KOPT-K1 (cell line): Measurements from ENCODE around the gene COG4.
A peak's percentile ranks its signal among the peaks of the same experiment; 100 is the strongest.

Experiments
- H3K27ac ChIP-seq: fragments of 200-600 bp; sonication (generic); 2 replicates; pipeline ENCODE4 v1.5.1; 2016; ENCODE audit warnings: antibody characterized with exemption, mild to moderate bottlenecking, low read depth, low read length; ENCODE audit not compliant: poor library complexity, severe bottlenecking
- H3K36me3 ChIP-seq: fragments of 200-600 bp; sonication (generic); 2 replicates; pipeline ENCODE4 v1.5.1; 2017; ENCODE audit warnings: antibody characterized with exemption, mild to moderate bottlenecking, low read length, moderate library complexity; ENCODE audit not compliant: insufficient read depth
- H3K9me3 ChIP-seq: fragments of 200-600 bp; sonication (generic); 2 replicates; pipeline ENCODE4 v1.5.1; 2017; ENCODE audit warnings: antibody characterized with exemption, low read length, mild to moderate bottlenecking; ENCODE audit not compliant: insufficient read depth, poor library complexity, severe bottlenecking

The COG4 gene

DNA sequence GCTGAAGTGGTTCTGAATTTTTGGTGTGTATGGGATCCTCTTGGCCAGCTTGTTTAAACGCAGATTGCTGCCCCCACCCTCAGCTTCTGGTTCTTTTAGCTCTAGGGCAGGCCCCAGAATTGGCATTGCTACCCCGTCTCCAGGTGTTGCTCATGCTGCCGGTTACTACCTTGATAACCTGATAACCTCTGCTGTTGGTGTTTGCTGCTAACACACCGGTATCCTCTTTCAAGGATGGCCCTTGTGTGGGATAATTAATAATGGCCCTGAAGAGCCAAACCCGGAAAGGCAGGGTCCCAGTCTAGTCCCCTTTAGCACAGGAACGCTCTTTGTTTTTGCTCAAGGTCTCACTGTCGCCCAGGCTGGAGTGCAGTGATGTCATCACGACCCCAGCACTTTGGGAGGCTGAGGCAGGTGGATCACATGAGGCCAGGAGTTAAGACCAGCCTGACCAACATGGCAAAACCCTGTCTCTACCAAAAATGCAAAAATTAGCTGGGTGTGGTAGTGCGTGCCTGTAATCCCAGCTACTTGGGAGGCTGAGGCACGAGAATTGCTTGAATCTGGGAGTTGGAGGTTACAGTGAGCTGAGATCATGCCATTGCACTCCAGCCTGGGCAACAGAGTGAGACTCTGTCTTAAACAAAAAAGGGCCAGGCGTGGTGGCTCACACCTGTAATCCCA lies 83.2 kb downstream of the COG4 start:
- Histone ChIP-seq H3K27ac (no peak overlapping the region), H3K9me3 (no peaks in the 10 kb centered on the region), H3K36me3 (no peaks in the 10 kb centered on the region; the same call in 1 of the 2 replicates)

DNA sequence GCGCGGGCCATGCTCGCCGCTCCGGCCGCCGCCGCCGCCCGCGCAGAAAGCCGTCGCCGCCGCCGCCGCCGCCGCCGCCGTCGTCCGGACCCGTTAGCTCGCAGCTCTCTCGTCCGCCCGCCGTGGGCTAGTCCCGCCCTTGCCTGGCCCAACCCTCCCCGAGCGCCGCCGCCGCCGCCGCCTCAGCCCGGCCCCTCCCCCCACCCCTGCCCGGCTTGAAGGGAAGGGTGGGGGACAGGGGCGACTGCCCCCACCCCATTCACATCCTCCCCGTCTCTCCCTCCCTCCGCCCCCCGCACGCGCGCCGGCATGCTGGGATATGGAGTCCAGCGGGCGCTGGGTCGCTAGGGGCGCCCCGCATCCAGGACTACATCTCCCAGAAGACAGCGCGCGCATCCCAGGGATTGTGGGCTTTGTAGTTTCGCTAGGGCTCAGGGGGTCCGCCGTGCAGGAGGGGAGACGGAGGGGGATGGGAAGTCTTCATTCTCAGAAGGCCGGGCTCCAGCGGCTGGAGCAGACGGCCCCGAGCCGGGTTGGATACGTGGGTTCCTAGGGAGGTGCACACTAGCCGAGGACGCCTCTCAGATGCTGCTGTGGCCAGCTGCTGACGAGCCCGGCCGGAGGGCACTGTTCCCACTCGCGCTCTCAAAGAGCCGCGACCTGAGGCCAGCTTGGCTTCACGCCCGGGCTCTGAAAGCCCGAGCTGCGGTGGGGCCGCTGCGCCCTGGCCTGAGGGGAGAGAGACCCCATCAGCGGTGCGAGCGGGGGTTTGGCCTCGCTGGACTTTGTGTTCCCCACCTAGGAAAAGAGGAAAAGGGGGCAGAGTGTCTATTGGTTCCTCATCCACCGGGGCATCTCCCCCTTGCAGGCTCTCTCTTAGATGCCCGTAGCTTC lies 84.1 kb downstream of the COG4 start, which contains the start of gene ST3GAL2:
Gene ST3GAL2 (minus strand): TSS at position 132 of the 894 bp plus-strand sequence. CDS start 40,570 bp downstream, outside the sequence.
- no peaks in the 10 kb centered on the region for H3K9me3 ChIP-seq
- peaks cover 8% of the 10 kb centered on the region; the same call in 1 of the 2 replicates for H3K36me3 ChIP-seq
- peak within 1 kb of the TSS; percentile 74 for H3K27ac ChIP-seq

DNA sequence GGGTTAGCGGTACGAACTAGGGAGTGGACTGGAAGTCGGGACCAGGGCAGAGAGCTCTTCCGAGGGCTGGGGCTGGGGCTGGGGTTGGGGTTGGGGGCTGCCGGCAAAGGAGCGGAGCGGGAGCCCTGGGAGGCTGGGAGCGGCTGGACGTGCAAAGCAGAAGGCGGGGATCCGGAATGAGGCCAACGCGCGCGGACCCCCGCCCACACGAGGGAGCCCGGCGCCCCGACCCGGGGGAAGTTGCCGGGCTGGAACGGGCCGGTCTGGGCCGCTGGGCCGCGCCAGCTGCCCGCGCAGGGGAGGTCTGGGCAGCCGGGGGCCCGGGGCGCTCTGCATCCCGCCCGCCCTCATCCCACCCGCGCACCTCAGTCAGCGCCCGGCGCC lies 84.8 kb downstream of the COG4 start:
- Histone ChIP-seq H3K27ac (peak overlapping the region; percentile 74), H3K9me3 (no peaks in the 10 kb centered on the region), H3K36me3 (peaks cover 13% of the 10 kb centered on the region; the same call in 1 of the 2 replicates)

DNA sequence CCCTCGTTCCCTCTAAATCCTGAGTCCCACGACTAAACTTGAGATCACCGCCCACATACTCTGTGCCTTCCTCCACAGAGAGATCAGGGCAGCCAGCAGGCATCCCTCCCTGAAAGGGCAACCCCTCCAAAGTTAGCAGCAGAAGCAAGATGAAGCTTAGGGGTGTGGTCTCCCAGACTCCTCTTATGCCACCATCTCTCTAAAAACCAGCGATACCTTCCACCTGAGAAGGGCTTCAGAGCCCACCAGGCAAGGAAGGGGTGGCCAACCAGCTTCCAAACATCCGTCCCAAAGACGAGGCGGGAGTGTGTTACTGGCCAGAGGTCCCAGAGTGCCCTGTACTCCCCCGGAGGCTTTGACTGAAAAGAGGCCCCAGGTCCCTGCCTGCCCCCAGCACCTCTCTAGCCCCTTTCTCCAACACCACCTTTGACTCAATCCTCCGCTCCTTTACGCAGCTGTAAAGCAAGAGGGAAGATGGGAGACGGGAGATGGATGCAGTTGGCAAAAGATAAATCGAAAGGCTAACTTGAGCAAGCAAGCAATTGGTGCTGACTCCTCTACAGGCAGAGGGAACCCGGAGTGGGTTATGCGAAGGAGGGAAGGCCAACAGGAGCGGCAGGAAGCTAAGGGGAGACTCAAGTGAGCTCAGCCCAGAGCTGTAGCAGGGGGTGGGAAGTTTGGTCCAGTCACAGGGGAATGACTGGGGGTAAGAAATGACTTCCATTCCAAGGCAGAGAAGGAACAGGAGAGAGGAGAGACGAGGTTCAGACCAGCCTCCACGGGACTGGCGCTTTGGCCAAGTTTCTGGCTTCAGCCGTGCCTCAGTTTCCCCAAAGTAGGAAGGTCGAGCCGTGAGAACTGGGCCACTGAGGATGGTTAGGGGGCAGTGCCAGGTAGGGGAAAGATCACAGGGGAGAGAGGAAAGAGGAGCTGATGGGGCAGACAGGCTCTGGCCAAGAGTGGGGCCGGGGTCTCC lies 85.5 kb downstream of the COG4 start:
- H3K9me3 ChIP-seq = no peaks in the 10 kb centered on the region
- peak overlapping the region; percentile 74 for H3K27ac ChIP-seq
- peaks cover 13% of the 10 kb centered on the region; the same call in 1 of the 2 replicates for H3K36me3 ChIP-seq

DNA sequence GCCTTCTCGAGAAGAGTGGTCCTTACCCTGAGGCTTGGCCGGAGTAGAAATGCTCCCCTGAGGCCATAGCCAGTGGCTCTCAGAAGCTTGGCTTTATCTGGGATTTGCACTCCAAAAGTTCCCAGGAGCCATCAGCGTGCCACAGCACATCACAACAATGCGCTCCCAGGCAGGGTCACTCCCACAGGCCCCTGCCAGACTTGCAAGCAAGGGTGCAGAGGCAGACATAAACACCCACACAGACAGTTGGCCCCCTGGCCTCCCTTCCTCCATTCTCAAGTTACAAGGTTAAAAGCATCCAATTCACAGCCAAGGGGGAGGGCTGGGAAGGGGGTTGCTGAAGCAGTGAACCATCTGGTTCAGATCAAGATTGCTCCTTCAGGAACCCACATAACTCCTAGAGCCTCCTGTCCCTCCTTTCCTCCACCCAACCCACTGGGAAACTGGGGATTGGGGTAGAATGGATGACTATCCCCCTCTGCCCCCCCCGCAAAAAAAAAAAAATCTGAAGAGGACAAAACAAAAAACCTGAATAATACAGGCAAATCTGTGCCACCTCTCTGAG lies 86.3 kb downstream of the COG4 start:
- Histone ChIP-seq H3K9me3 (no peaks in the 10 kb centered on the region), H3K36me3 (peaks cover 13% of the 10 kb centered on the region; the same call in 1 of the 2 replicates), H3K27ac (peak overlapping the region; percentile 74)

DNA sequence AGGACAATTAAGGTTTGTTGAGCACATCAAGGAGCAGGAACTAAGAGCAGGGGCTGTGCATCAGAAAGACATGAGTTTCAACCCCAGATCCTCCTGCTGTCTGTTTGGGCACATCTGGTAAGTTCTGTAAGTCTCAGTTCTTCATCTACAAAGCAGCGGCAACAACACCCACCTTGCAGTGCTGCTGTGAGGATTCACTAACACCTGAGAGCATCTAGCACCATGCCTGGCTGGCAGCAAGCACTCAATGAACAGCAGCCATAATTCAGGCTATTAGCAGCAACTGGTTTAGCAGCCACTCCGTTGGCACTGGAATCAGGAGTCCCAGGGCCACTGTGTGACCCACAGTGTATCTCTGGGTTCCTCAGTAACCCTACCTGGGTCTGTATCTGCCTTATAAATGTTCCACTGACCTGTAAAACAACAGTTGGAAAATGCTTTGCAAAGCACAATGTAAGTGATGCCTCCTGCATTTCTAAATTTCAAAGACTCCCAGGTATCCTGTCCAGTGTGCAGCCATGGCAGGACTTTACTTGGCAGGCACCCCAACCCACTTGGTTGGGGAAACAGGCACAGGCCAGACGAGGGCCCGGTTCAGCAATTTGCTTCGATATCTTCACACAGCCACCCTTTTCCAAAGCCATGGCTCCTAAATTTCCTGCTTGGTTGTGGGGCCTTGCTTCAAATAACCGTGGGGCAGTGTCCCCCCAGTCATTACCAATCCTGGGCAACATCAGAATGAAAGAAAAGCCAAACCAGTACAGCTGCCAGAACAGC lies 88.7 kb downstream of the COG4 start:
- Histone ChIP-seq H3K36me3 (peaks cover 13% of the 10 kb centered on the region; the same call in 1 of the 2 replicates), H3K9me3 (no peaks in the 10 kb centered on the region), H3K27ac (no peak overlapping the region)

DNA sequence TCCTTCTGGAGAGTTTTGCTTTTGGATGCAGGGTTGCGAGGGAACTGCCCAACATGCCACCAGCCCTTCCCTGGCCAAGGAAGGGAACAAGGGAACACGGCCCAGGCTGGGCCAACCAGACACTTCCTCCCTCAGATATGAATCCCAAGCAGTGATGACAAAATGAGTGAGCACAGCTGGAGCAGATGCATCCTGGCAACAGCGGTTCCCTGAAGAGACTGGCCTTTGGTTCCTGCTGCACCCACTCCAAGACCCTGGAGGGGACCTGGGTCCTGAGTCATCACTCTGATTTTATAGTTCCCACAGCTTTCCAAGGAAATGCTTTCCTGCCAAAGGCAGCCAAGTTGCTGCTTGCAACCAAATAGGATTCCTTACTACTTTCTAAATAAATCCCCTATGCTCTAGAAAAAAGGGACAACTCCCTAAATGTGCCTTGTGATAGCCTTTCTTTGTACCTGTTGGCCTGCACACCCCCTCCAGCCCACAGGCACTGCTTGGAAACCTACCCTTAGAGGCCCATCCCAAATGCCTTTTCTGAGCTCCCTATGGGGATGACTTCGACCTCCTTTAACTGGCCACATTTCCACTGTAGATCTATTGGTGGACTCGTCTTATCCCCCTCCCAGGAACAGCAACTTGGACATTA lies 89.8 kb downstream of the COG4 start:
- H3K9me3 ChIP-seq = no peaks in the 10 kb centered on the region
- peak overlapping the region; percentile 5 for H3K27ac ChIP-seq
- H3K36me3 ChIP-seq = peaks cover 13% of the 10 kb centered on the region; the same call in 1 of the 2 replicates

DNA sequence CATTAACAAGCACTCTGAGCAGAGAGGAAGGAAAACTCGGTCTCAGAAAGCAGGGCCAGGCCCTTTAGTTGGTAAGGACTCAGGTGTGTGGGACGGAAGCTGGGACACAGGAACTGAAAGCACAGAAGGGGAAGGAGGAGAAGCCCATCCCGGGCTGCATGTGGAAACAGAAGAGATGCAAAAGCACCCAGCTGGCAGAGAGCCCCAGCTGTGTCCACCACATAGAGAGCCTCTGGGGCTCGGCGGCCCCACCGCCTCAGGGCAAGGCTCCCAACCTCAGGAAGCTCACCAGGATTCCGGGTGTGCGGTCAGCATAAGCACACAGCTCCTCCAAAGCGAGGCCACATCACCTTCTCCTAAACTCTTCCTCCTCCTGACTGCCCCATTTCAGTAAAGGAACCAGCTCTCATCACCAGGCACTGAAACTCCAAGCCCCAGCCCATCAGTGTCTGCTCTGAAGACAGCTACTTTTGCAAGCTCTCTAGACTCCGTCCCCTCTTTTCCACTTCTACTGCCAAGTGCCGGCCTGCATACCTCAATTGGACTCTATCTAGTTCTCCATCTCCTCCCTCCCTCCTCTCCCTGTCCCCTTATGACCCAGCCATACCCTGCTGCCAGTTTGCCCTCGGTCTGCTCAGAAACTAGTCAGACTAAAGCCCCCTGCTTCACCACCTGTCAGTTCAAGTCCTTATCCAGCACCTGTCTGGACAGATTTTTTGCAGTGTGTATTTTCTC lies 90.5 kb downstream of the COG4 start:
- peaks cover 13% of the 10 kb centered on the region; the same call in 1 of the 2 replicates for H3K36me3 ChIP-seq
- peak overlapping the region; percentile 5 for H3K27ac ChIP-seq
- no peaks in the 10 kb centered on the region for H3K9me3 ChIP-seq

DNA sequence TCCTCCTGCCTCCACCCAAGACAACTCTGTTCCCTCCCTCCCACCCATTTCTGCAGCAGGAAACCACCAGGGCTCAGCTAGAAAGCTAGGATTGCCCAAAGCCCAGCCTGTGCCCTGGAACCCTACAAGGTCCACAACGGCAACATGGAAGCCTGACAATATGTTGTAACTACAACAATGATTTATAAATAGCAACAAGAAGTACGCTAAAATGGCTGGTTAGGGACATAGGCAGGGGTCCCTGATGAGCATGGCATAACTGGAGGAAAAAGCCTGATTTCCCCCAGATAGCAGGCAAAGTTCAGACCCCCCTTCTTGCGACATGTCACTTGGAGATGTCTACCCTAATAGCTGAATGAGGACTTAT lies 91.0 kb downstream of the COG4 start:
- Histone ChIP-seq H3K36me3 (peaks cover 13% of the 10 kb centered on the region; the same call in 1 of the 2 replicates), H3K27ac (no peak overlapping the region), H3K9me3 (no peaks in the 10 kb centered on the region)

DNA sequence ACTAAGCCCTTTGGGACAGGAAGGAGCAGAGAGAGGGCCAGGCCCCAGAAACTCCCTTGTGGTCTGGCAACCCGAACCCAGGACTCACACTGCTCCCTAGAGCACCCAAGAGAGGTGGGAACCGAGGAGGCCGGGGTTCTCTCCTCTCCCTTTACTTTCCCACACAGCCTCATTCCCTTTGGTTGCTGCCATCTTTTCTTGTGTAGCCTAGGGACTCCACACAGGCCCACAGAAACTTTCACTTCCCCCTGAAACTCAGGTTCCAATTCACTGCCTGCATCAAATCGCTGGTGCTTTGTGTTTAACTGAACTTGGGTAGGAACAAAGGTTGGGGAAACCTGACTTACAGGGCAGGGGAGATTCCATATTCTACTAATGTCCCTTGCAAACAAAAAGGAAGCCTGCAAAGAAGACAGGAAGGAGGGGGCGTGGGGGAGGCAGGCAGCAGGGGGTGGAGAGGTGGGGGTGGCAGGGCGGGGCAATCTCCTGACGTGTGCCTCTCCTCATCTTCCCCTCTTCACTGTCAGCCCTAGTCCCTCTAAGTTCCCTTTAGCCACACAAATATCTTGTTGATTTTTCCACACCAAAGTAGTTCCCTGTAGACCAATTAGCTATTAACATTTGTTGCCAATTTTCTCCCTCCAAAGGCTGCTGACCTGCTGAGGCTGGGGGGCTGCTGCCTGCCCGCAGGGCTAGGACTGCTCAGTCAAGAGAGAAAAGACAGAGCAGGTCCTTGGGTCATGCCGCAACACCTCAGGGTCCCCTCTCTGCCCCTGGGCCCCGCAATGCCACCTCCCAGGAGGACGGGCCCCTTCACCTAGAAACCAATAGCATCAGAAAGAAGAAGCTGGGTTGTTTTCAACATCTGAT lies 92.5 kb downstream of the COG4 start:
- peaks cover 13% of the 10 kb centered on the region; the same call in 1 of the 2 replicates for H3K36me3 ChIP-seq
- H3K9me3 ChIP-seq = no peaks in the 10 kb centered on the region
- peak overlapping the region; percentile 76 for H3K27ac ChIP-seq
